Transverse colon (tissue), 4 donors: Measurements from ENCODE around the gene PLPP3. TPM values are rescaled to one million over a fixed set of nuclear protein-coding genes. Genes with fewer than 3 reads are reported as not detected.

Experiments used
- DNase-seq: peaks from one replicate; pipeline ENCODE4 v3.0.0-alpha.2; 2019
- H3K27ac ChIP-seq, 4 donors: fragments of 200-600 bp; sonication (generic); 2 replicates each; pipeline ENCODE4 v1.5.1; 2016 to 2018; ENCODE audit warnings: inconsistent platforms in 4 of 4
- H3K27me3 ChIP-seq: fragments of 200-600 bp; sonication (generic); 2 replicates; pipeline ENCODE4 v1.5.1; 2017; ENCODE audit warnings: inconsistent platforms
- H3K36me3 ChIP-seq, 4 donors: fragments of 200-600 bp; sonication (generic); 2 replicates each; pipeline ENCODE4 v1.5.1; 2017 to 2019; ENCODE audit warnings: inconsistent platforms in 4 of 4
- H3K4me1 ChIP-seq, 4 donors: fragments of 200-600 bp; sonication (generic); 2 replicates each; pipeline ENCODE4 v1.5.1; 2017 to 2020; ENCODE audit warnings: inconsistent platforms in 4 of 4
- H3K4me3 ChIP-seq, 4 donors: fragments of 200-600 bp; sonication (generic); 1 replicate in 1 of 4; 2 replicates in 3 of 4; pipeline versions ENCODE4 v1.5.1 to v1.6.1; 2017 to 2019; ENCODE audit warnings: inconsistent platforms in 4 of 4
- H3K9me3 ChIP-seq, 2 donors: fragments of 200-600 bp; sonication (generic); 2 replicates each; pipeline ENCODE4 v1.5.1; 2017 to 2019; ENCODE audit warnings: inconsistent platforms in 2 of 2
- CTCF ChIP-seq, 5 experiments: fragments of 200-600 bp in 3 of 5; fragments of 450-650 bp in 2 of 5; sonication (generic) in 3 of 5; IDR thresholded peaks; 1 replicate in 2 of 5; 2 replicates in 3 of 5; pipeline ENCODE4 v1.5.1; 2016 to 2017; ENCODE audit warnings: antibody characterized with exemption in 5 of 5, inconsistent platforms in 3 of 5, mild to moderate bottlenecking in 2 of 5, moderate library complexity in 1 of 5
- EP300 ChIP-seq: sonication (generic); formaldehyde crosslinking; IDR thresholded peaks from one replicate; pipeline ENCODE4 v1.6.1; 2017; ENCODE audit warnings: antibody characterized with exemption, low read depth
- POLR2A ChIP-seq: fragments of 450-650 bp; IDR thresholded peaks from one replicate; pipeline ENCODE4 v1.6.1; 2016; ENCODE audit warnings: antibody characterized with exemption, mild to moderate bottlenecking, moderate library complexity
- POLR2AphosphoS5 ChIP-seq, 3 donors: sonication (generic); formaldehyde crosslinking; IDR thresholded peaks; one replicate each; pipeline ENCODE4 v1.6.1; 2016; ENCODE audit warnings: antibody characterized with exemption in 3 of 3
- WGBS, 2 donors: methylation state at CpG; one replicate each; pipeline ENCODE4 v1.1.5; 2018; ENCODE audit warnings: low coverage in 1 of 2; 5-methylcytosine and 5-hydroxymethylcytosine counted together
- in situ Hi-C, 4 donors: fragments of 200-750 bp; cut with MboI; loops; one replicate each; pipeline versions ENCODE4 v1.15.0 to v1.15.1; 2017; ENCODE audit warnings: low sequenced_read_pairs in 3 of 4, low pct_ligation_motif_present in 1 of 4, low pct_unique_long_range_greater_than_20kb in 1 of 4
- intact Hi-C: fragments of 100-400 bp; cut with DNase I; formaldehyde crosslinking; loops from one replicate; pipeline ENCODE4 v1.15.1; 2023; ENCODE audit warnings: low total_unique reads
- total RNA-seq, 4 donors: library from RNA; depleted of rRNA; stranded (reverse); fragments of >200 nt; gene quantifications; one replicate each; pipeline ENCODE4 v1.1.0, GENCODE V29; 2016

Gene PLPP3
- total RNA-seq, 4 donors from 2014 or later, result 51.2 to 75.1 (median 63.3) TPM

GRCh38 chr1:56571448-56571847, 7.9 kb downstream of the PLPP3 start:
- H3K9me3 ChIP-seq, result no peaks in the 10 kb centered on the region
- no peak for DNase-seq
- 75 to 76% methylated on average over 1 of the region's 1 CpG for WGBS, 2 donors
- in situ Hi-C loops (no loop called here), intact Hi-C loops (loop anchor here (10.0 kb wide), 1 partner anchor 387 kb away; no protein-coding TSS in a partner anchor)
- H3K27ac ChIP-seq, result no peak overlapping the region
- TF ChIP-seq CTCF (IDR thresholded peaks at IDR 0.05), result no peak
- TF ChIP-seq POLR2AphosphoS5 (IDR thresholded peaks at IDR 0.05), result no peak
- no peak for TF ChIP-seq POLR2A
- no peak for TF ChIP-seq EP300
- H3K4me1 ChIP-seq, result peaks cover 6 to 45% (median 13%) of the 10 kb centered on the region in 4 donors
- no peaks in the 10 kb centered on the region for H3K27me3 ChIP-seq
- no peaks in the 10 kb centered on the region for H3K36me3 ChIP-seq
- no peak overlapping the region for H3K4me3 ChIP-seq

- 70 to 73% methylated on average over 2 to 5 of the region's 5 CpGs for WGBS, 2 donors
- in situ Hi-C loops (no loop called here), intact Hi-C loops (loop anchor here (10.0 kb wide), 1 partner anchor 386 kb away; no protein-coding TSS in a partner anchor)
- Histone ChIP-seq H3K4me1 (peaks cover 11 to 45% (median 15%) of the 10 kb centered on the region in 4 donors), H3K9me3 (no peaks in the 10 kb centered on the region), H3K27me3 (no peaks in the 10 kb centered on the region), H3K36me3 (no peaks in the 10 kb centered on the region), H3K27ac (no peak overlapping the region), H3K4me3 (no peak overlapping the region)
- TF ChIP-seq POLR2A (no peak), CTCF (IDR thresholded peaks at IDR 0.05) (no peak), POLR2AphosphoS5 (IDR thresholded peaks at IDR 0.05) (no peak), EP300 (no peak)
- no peak for DNase-seq
Measured at GRCh38 chr1:56570924-56571372, 8.4 kb downstream of the PLPP3 start.

GRCh38 chr1:56569661-56570060, 9.7 kb downstream of the PLPP3 start:
- no peaks in the 10 kb centered on the region for H3K27me3 ChIP-seq
- no peak for DNase-seq
- H3K36me3 ChIP-seq, result no peaks in the 10 kb centered on the region
- 70 to 73% methylated on average over 1 of the region's 1 CpG for WGBS, 2 donors
- peaks cover 13 to 57% (median 15%) of the 10 kb centered on the region in 4 donors for H3K4me1 ChIP-seq
- TF ChIP-seq EP300 (no peak), POLR2A (no peak), POLR2AphosphoS5 (IDR thresholded peaks at IDR 0.05) (no peak), CTCF (IDR thresholded peaks at IDR 0.05) (no peak)
- no peak overlapping the region for H3K27ac ChIP-seq
- intact Hi-C loops, result loop anchor here (10.0 kb wide), 1 partner anchor 385 kb away; no protein-coding TSS in a partner anchor
- H3K9me3 ChIP-seq, result no peaks in the 10 kb centered on the region
- in situ Hi-C loops, result no loop called here
- no peak overlapping the region for H3K4me3 ChIP-seq

- no peak for DNase-seq
- no peaks in the 10 kb centered on the region for H3K9me3 ChIP-seq
- TF ChIP-seq POLR2AphosphoS5 (IDR thresholded peaks at IDR 0.05) (no peak), EP300 (no peak), POLR2A (no peak), CTCF (IDR thresholded peaks at IDR 0.05) (no peak)
- H3K4me3 ChIP-seq, result no peak overlapping the region
- H3K4me1 ChIP-seq, result peaks cover 4 to 34% (median 12%) of the 10 kb centered on the region in 4 donors
- H3K27ac ChIP-seq, result no peak overlapping the region
- H3K27me3 ChIP-seq, result no peaks in the 10 kb centered on the region
- intact Hi-C loops (no loop called here), in situ Hi-C loops (no loop called here)
- 77 to 78% methylated on average over 5 of the region's 5 CpGs for WGBS, 2 donors
- H3K36me3 ChIP-seq, result no peaks in the 10 kb centered on the region
Measured at GRCh38 chr1:56566994-56567393, 12.4 kb downstream of the PLPP3 start.
